Ovary (tissue), 3 donors: ENCODE results near the gene CEP89.

Source experiments
- POLR2A ChIP-seq: fragments of 450-650 bp; IDR thresholded peaks from one replicate; pipeline ENCODE4 v1.6.1; 2017; ENCODE audit warnings: antibody characterized with exemption, mild to moderate bottlenecking, moderate library complexity
- TF ChIP-seq, protein P1 (sequence below), 3 donors: fragments of 450-650 bp in 2 of 3; fragments of 200-600 bp in 1 of 3; IDR thresholded peaks; one replicate each; pipeline versions ENCODE4 v1.5.1 to v1.8.0; 2016 to 2022; ENCODE audit warnings: antibody characterized with exemption in 3 of 3, mild to moderate bottlenecking in 1 of 3
- donor health status: DM: no; HTN: no; CAD: no.

DNA sequence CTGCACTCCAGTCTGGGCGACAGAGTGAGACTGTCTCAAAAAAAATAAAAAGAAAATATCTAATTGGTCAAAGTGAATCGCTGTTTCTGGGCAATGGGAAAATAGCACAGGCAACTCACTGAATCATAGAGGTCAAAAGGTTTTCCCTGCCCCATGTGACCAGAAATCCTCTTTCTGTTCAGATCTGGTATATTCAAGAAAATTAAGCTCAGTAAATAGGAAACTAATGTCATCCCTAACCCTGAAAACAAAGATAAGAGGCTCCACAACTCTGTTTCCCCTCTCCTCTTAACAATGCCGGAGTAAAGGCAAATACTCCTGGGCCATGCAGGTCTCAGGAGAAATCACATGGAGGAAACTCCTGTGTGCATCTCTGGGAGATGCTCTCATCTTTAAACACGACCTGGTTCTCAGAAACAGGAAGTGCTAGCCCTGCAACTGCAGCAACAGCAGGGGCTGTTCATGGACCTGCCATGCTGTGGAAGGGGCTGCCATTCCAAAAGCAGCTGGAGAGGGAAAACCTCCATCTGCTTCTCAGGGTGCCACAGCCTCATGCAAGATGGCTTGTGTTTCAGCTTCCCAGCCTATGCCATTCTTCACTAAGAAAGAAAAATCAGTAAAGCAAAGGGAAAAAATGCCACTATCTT lies 54.7 kb downstream of the CEP89 start:
- no peak for TF ChIP-seq POLR2A
- TF ChIP-seq, protein P1, sequence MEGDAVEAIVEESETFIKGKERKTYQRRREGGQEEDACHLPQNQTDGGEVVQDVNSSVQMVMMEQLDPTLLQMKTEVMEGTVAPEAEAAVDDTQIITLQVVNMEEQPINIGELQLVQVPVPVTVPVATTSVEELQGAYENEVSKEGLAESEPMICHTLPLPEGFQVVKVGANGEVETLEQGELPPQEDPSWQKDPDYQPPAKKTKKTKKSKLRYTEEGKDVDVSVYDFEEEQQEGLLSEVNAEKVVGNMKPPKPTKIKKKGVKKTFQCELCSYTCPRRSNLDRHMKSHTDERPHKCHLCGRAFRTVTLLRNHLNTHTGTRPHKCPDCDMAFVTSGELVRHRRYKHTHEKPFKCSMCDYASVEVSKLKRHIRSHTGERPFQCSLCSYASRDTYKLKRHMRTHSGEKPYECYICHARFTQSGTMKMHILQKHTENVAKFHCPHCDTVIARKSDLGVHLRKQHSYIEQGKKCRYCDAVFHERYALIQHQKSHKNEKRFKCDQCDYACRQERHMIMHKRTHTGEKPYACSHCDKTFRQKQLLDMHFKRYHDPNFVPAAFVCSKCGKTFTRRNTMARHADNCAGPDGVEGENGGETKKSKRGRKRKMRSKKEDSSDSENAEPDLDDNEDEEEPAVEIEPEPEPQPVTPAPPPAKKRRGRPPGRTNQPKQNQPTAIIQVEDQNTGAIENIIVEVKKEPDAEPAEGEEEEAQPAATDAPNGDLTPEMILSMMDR (IDR thresholded peaks at IDR 0.05) = no peak
